GM21619 (cell line): ENCODE measurements around the gene DNAJC5.

ENCODE experiments used
- ATAC-seq: cut with Tn5 transposase; IDR thresholded peaks from one replicate; pipeline ENCODE4 v1.9.1; 2021; ENCODE audit not compliant: unreplicated experiment

DNAJC5 gene

DNA sequence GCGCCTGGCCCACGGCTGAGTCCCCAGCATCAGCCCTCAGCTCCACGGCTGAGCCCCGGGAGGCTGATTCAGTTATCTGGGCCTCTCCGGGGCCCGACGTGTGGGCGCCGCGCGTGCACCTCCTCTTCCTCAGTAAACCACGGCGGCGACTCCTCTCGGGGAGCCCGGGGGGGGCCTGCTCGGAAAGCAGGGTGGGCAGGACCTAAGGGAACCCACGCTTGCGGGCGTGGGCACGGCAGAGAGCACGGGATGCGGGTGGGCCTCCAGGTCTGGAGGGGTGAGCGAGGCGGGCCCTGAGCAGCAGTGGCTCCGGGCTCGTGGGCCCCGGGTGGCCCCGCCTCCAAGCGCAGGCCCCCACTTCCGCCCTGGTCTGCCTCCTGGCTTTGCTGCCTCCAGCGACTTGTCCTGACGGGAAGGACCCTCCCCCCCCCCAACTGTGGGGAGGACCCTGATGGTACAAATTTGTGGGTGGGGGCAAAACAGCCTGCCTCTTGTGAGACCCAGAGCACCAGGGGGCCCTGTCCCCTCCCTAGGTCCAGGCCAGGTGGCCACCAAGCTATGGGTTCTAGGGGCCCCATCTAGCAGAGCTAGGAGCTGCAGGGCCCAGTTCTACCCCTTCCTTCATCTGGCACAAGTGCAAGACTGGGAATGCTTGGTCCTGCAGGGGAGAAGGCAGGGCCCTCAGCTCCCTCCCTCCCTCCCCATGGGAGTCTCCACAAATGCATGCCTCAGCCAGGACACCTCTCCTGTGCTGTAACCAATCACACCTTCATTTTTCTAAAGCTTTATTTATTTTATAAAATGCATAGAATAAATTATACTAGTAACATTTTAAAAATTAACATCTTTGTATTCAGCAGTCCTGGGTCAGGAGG lies 44.4 kb downstream of the DNAJC5 start:
- ATAC-seq: no peak

DNA sequence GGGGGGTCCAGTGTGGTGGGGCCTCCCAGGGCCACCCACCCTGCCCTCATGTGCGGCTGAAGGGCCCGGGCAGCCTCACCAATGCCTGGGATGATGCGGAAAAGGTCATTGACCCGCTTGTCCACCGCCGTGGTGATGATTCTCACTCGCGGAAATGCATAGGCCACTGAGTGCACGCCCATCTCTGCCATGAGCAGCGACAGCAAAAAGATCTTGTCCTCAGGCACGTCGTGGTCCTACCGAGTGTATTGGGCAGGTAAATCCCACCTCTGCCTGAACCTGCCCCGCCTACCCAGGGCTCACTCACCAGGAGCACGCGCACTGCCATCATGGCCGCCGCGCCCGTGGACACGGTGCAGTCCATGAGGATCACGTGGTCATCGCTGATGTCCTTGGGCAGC lies 45.1 kb downstream of the DNAJC5 start:
- no peak for ATAC-seq

DNA sequence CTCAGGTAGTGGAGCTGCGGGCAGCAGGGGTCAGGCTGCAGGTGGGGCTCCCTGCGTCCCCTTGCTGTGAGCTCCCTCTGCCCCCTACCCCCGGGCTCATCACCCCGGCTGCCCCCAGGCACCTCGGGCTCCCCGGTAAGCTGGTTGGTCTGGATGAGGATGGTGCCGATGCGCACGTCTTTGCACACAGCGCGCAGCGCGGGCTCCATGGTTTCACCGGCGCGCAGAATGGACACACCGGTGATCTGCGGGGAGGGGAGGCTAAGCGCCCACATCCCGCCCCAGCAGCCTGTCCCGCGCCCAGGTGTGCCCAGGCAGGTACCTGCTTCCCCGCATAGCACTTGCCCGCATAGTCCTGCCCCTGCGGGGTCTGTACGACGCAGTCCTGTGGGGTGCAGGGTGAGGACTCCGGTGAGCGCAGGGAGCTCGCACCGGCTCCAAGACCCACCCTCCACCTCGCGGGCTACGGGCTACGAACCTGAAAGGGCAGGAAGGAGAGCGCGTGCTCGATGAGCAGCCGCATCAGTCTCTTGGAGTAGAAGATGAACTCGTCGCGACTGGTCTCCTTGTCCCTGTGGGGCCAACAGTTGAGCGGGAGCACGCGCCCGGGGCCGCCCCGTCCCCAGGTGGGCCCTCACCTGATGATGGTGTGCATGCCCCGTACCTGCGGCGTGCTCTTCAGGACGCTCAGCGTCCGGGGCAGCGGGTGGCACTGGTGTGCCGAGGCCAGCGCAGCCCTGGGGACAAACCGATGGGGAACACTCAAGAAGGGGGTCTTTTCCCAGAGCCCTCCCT lies 45.7 kb downstream of the DNAJC5 start:
- ATAC-seq: no peak

DNA sequence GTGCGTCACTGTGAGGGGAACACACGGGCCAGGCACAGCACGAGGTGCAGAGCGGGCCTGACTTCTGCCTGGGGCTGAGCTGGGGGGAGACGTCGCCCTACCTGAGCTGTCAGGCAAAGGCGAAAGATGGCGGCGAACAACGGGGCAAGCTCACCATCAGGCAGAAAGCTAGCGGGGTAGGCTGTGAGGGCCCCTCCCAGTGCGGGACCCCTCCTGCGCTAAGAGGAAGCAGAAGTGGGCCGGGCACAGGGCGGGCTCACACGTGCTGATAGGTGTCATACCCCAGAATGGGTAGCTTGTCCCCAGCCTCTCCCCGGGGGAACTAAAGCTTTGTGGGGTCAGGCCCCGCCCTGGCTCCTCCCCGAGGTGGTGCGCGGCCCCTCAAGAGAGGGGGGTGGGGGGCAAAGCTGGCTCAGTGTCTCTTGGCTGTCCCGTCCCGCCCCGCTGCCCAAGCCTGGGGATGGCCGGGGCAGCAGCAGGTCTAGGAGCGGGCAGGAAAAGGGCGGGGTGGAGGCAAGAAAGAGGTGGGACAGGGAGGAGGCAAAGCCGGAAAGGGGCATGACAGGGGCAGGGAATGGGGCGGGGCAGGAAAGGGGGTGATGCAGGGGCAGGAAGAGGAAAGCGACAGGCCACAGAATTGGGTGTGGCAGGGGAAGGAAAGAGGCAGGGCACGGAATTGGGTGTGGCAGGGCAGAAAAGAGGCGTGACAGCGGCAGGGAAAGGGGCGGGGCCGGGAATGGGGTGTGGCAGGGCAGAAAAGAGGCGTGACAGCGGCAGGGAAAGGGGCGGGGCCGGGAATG lies 46.6 kb downstream of the DNAJC5 start:
- no peak for ATAC-seq

DNA sequence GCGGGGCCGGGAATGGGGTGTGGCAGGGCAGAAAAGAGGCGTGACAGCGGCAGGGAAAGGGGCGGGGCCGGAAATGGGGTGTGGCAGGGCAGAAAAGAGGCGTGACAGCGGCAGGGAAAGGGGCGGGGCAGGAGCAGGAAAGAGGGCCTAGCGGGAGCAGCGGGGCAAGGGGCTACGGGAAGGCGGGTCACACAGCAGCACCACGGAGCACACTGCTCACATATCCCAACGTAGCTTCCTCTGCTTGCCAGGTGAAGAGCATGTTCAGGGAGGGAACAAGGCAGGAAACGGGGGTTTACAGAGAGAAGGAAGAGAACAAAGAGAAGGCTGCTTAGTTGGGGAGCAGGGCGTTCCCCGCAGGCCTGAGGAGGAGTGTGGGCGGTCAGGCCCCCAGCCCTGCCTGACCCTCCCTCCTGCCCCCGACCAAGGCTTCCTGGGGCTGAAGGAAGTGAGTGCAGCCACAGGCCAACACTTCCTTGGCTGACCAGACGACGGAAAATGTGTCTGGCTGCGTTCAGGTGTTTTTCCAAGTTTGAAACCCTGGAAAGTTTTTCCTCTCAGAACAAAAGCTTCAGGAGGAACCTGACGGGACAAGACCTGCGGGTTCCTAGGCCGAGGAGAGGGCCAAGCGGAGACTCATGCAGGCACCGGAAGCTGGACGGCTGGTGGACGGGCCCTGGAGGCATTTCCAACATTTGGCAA lies 47.5 kb downstream of the DNAJC5 start:
- no peak for ATAC-seq

DNA sequence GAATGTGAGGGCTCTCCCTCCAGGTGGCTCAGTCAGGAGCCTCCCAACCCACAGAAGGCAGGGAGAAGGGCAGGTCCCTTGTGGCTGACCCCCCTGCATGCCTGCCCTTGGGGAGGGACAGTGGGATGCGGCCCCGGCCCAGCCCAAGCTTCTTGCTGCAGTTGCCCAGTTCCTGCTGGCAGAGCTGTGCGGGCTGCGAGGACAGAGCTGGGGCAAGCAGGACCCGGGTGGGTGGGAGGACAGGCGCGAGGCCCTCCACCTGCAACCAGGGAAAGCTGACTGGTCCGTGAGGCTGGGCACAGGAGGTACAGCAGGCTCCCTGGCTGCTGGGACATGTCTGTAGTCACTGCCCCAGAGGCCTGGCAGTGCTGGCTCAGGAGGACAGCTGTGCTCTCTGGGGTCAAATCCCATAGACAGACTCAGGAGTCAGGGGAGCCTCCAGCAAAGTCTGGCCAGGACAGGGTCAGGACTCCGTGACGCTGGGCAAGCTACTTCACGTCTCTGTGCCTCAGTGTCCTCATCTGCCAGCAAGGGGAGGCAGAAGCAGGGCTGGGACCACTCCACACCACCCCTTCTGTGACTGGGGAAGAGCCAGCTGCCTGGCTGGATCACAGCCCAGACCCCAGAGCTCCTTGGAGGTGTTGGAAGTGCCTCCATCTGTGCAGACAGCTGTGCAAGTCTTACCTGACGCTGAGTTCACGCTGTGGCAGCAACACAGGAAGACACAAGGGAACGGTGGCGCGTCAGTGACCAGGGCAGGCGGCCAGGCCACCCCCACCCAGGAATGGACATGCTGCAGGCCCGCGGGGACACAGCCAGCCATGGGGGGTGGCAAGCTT lies 48.3 kb downstream of the DNAJC5 start:
- no peak for ATAC-seq

DNA sequence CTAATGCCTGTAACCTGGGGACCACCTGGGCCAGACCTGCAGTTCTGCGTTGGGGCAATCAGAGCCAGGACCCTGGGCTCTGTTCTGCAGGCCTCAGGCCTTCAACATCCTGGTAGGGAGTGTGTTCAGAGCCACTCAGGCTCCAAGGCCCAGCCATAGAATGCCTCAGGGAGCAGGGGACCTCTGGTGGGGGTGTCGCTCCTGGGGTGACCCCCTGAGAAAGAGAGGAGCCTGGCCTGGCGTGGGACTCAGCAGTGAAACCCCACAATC lies 48.8 kb downstream of the DNAJC5 start:
- ATAC-seq: no peak

DNA sequence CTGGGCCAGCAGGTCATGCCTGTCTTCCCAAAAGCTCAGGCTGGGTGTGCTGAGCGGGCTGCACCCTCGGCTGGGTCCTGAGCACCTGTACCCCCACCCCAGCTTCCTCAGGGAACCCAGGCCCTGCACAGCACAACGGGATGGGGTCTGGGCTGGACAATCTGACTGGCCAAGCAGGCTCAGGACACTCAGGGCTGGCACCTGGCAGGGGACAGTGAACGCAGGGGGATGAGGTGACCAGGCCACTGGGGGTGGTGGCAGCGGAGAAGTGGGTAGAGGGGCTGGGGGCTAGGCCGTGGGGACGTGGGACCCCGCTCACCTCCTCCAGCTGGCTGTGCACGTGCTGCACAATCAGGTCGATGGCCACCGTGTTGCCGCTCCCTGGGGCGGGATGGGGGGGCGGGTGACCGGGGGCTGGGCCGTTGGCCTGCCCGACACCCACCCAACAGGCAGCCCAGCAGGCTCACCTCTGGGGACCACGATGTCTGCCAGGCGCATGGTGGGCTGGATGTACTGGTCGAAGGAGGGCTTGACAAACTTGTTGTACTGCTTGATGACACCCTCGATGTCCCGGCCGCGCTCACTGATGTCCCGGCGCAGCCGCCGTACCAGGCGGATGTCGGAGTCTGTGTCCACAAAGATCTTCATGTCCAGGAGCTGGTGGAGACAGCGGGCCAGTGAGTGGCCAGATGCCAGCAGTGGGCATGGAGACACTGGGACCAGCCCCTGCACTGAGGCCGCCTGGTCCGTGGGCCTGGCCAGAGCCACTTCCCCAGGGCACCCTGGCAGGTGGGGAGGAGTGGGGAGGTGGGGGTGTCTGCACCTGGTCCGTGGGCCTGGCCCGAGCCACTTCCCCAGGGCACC lies 49.4 kb downstream of the DNAJC5 start:
- ATAC-seq: no peak

DNA sequence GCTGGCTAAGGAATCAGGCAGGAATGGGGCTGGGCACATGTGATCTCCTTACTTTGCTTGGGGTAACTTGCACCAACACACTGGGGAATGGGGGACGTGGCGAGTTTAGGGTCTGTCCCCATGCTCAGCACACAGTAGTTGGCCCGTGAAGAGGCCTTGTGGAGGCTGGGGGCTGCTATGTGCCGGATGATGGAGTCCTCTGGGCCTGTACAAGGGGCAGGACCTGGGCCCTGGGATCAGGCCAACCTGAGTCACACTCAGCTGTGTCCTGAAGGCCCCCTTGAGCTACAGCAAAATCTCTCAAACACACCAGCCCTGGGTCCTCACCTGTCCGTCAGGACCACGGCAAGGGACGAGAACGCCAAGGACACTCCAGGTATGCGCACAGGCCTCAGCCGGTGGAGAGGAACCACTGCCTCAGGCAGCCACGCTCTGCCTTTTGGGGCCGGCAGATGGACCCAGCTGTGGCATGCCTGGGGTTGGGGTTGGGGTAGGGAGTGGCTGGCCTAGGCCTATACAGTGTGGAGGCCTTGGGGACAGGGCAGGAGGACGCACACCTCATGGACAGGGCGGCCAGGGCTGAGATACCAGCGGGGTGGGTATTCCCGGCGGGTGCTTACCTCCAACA lies 50.2 kb downstream of the DNAJC5 start:
- no peak for ATAC-seq

DNA sequence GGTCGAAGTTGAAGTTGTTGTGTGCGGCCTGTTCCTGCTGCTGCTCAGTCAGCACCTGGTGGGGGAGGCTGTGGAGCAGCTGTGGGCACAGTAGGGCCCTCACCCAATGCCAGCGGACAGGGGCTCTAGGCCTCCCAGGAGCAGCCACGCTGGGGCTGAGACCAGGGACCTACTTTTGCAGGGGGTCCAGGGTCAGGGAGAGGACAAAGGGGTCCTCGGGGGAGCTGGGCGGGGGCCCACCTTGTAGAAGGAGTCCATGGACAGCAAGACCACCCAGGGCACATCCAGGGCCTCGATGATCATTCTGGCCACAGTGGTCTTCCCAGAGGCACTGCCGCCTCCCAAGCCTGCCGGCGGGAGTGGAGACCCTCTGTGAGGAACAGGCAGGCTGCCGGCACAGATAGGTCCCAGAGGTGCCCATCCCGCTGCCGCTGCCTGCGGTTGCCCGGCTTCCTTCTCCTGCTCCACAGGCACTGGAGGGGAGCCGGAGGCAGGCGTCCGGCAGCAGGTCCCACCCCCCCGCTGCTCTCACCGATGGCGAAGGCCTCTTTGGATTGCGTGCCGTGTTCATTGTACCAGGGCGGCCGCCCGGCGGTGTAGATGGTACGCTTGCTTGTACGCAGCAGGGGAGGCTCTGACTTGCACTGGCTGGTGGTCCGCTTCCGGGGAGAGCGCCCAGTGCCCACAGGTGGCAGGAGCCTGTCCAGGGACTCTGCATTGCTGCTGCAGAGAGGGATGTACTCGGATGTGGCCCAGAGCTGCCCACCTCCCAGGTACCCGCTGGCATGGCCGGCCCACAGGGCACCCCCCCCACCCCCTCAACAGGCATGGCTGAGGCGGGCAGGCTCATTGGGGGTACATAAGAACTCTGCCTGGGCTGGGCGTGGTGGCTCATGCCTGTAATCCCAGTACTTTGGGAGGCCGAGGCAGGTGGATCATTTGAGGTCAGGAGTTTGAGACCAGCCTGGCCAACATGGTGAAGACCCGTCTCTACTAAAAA lies 51.3 kb downstream of the DNAJC5 start:
- ATAC-seq: no peak

DNA sequence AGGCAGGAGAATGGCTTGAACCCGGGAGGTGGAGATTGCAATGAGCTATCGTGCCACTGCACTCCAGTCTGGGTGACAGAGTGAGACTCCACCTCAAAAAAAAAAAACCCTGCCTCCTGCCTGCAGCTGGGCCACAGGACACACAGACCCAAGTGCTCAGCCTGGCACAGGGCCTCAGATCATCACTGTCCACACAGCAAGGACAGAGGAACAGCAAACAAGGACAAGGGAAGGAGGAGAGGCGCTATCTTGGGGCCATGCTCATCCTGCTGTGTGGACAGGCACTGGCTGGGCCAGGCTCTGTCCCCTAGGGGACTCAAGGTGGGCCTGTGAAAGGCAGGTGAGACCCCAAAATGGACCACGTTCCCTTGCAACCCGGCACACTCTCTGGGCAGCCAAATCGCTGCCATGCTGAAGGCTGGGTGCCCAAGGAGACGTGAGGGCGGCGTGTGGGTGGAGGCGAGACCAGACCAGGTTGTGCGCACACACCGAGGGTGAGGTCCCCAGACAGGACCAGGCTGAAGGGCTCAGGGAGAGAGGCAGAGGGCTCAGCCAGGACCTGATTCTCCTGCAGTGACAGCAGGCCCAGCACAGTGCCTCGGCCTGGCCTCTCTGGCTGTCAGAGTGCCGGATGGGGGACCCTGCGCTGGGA lies 52.2 kb downstream of the DNAJC5 start:
- ATAC-seq: no peak

DNA sequence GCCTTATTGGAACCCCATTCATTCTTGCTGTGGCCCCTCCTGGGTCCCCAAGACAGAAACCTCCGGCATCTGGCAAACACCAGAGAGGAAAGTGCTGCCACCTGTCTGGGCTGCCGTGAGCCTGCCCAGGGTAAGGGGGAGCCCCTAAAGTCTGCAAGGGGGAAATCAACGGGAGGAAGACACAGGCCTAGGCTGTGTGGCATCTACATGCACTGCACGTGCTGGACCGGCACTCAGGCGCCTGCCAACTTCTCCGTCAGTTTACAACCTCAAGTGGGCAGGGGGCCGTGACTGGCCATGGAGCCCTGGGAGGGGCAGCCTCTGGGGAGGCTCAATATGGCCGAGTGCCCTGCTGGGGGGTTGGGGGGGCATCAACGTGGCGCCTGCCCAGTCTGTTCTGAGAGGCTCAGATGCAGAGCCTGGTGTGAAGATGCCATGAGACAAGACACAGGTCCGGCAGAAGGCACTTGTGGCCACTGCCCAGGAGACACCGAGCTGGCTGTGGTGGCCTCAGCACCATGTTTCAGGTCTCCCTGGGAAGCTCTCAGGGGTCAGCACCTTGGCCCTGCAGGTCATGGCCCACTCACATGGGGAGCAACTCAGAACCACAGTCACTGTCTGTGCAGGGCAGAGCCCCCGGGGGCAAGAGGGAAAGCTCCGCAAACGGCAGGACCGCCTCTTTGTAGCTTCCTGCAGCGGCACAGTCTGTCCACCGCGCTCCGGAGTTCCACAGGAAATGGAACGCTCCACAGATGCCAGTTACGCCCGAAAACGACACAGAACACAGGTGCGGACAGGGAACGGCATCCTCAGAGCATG lies 52.9 kb downstream of the DNAJC5 start:
- no peak for ATAC-seq

DNA sequence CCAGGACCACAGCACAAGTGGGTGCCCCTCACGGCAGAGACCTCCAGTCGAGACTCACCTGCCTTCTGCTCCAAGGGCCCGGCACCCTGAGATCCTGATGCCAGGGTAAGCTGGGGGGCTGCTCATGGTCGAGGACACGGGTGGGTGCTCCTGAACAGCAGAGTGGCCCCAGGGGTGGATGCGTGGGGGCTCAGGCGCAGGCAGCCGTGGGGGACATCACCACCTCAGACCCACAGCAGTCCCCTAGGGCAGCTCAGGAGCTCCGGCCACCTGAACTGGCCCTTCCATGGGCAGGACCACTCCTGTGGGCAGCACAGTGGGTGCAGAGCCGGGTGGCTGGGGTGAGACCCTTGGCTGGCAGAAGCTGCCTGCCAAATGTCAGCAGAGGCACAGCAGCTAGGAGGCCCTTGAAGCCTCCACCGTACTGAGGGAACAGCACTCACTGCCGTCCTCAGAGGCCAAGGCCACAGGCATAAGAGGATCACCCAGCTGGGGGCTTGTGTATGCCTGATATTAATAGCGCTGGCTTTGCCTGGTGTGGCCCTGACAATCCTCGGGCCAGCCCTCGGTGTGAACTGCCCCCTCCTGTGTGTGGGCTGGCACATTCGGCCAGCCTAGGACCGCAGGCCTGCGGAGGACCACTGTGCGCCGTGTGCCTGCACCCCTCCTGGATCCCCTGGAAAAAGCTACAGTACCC lies 55.9 kb downstream of the DNAJC5 start:
- ATAC-seq: no peak

DNA sequence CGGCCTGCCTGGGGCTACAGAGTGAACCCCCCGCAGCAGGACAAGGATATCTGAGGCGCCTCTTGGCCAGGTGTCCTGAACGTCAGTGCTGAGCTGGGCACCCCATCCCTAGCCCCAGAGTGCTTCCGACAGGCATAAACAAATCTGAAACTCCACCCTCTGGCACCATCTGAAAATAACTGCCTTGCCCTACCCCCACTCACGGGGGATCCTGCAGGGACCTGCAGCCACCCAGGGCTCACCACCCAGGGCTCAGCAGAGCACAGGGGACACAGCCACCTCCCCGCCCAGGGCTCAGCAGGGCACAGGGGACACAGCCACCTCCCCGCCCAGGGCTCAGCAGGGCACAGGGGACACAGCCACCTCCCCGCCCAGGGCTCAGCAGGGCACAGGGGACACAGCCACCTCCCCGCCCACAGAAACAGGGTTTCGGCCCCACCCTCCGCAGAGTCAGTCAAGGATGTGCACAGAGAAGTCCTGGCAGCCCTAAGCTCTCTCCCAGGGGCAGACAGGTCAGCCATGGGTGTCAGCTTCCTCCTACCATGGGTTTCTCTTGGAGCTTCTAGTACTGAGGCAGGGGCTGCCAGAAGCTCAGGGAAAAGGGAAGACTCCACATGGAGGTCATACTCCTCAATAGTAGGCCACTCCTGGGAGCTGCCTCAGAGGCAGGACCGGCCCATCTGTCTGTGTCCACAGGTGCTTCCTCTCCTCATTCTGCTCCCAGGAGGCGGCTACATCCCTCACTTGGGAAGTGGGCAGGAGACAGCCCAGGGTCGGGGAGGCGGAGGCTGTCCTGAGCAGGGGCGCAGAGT lies 56.7 kb downstream of the DNAJC5 start:
- ATAC-seq: no peak

DNA sequence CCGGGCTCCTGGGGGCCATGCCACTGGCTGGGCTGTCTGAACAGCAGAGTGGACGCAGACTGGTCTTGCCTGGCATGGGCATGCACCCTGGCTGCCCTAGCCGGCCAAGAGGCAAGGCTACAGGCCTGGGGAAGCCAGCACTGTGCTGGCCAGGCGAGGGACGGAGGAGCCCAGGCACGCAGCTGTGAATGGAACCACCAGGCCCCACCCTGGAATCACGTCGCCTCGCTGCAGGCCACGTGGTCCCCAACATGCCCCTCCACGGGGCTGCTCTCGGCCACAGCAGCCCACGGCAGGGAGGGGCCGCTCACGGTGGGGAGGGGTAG lies 57.2 kb downstream of the DNAJC5 start:
- no peak for ATAC-seq
